Endothelial cell of umbilical vein (primary cell): ENCODE data around the gene SUMF1. TPM values are rescaled to one million over a fixed set of nuclear protein-coding genes. Genes with fewer than 3 reads are reported as not detected.

Experiments
- BruUV-seq: library from RNA; stranded (reverse); fragments of 400-500 nt; replicated peaks from 2 replicates; lab custom pipeline; 2021; lab: Mats Ljungman, UMichigan
- CTCF ChIA-PET: fragments of 300-600, 350-600 bp; sonication (Branson Sonifier 250); formaldehyde crosslinking; loops from one replicate; lab custom pipeline; 2021; ENCODE audit warnings: antibody characterized with exemption, inconsistent platforms; lab: Charles Lee
- POLR2A ChIA-PET: fragments of 300-600, 350-600 bp; sonication (Branson Sonifier 250); formaldehyde crosslinking; loops from one replicate; lab custom pipeline; 2021; ENCODE audit warnings: antibody characterized with exemption, inconsistent platforms; lab: Charles Lee
- DNase-seq: peaks from one replicate; pipeline ENCODE4 v3.0.0-alpha.2; 2011; ENCODE audit warnings: low read depth, low spot score
- FAIRE-seq: peaks from 2 replicates; lab custom pipeline; 2011; peaks lifted over from hg19 to GRCh38; lab: Jason Lieb, UNC
- H2AFZ ChIP-seq: 2 replicates; pipeline ENCODE4 v1.6.0; 2012; ENCODE audit warnings: low read depth, low read length, control low read depth, inconsistent platforms
- H3K27ac ChIP-seq: 2 replicates; pipeline ENCODE4 v1.5.1; 2011; ENCODE audit warnings: low read depth, mild to moderate bottlenecking, control low read depth, low read length, moderate library complexity; ENCODE audit not compliant: insufficient read depth
- H3K27me3 ChIP-seq, 2 experiments: 2 replicates each; pipeline versions ENCODE4 v1.6.0 to v1.6.1; 2011; ENCODE audit warnings: low read length in 2 of 2, mixed read lengths in 1 of 2; ENCODE audit not compliant: control insufficient read depth in 2 of 2, insufficient read depth in 2 of 2
- H3K36me3 ChIP-seq, 2 experiments: 2 replicates in 1 of 2; 3 replicates in 1 of 2; pipeline ENCODE4 v1.5.1; 2011; ENCODE audit warnings: low read length in 2 of 2, mild to moderate bottlenecking in 1 of 2, moderate library complexity in 1 of 2; ENCODE audit not compliant: control insufficient read depth in 2 of 2, insufficient read depth in 2 of 2; ENCODE audit errors: extremely low read depth in 1 of 2
- H3K4me1 ChIP-seq: 3 replicates; pipeline ENCODE4 v1.5.1; 2011; ENCODE audit warnings: mild to moderate bottlenecking, low read length; ENCODE audit not compliant: control insufficient read depth, insufficient read depth; ENCODE audit errors: extremely low read depth
- H3K4me2 ChIP-seq: 2 replicates; pipeline ENCODE4 v1.6.1; 2011; ENCODE audit warnings: low read length, control low read depth, mixed read lengths; ENCODE audit not compliant: insufficient read depth
- H3K4me3 ChIP-seq, 3 experiments: fragments of 200-600 bp in 1 of 3; sonication (generic), shearing (Covaris generic) in 1 of 3; replicated peaks in 1 of 3; 2 replicates each; pipeline ENCODE4 v1.5.1; 2011 to 2016; ENCODE audit warnings: control low read depth in 3 of 3, low read length in 3 of 3, mild to moderate bottlenecking in 2 of 3, inconsistent platforms in 1 of 3, low read depth in 1 of 3, moderate library complexity in 1 of 3; ENCODE audit not compliant: insufficient read depth in 1 of 3
- H3K79me2 ChIP-seq: 2 replicates; pipeline ENCODE4 v1.6.0; 2012; ENCODE audit warnings: low read length, inconsistent platforms; ENCODE audit not compliant: control insufficient read depth, insufficient read depth
- H3K9ac ChIP-seq: replicated peaks from 2 replicates; pipeline ENCODE3; 2011; ENCODE audit warnings: low read length, control low read depth; ENCODE audit not compliant: insufficient read depth; ENCODE audit errors: extremely low read depth
- H3K9me1 ChIP-seq: replicated peaks from 3 replicates; pipeline ENCODE4 v1.6.0; 2011; ENCODE audit warnings: mild to moderate bottlenecking, low read length; ENCODE audit not compliant: control insufficient read depth, insufficient read depth; ENCODE audit errors: extremely low read depth
- H3K9me3 ChIP-seq: replicated peaks from 2 replicates; pipeline ENCODE4 v1.5.1; 2012; ENCODE audit warnings: low read length, inconsistent platforms; ENCODE audit not compliant: control insufficient read depth, insufficient read depth
- H4K20me1 ChIP-seq: replicated peaks from 2 replicates; pipeline ENCODE3; 2011; ENCODE audit warnings: mild to moderate bottlenecking, low read length; ENCODE audit not compliant: control insufficient read depth, insufficient read depth; ENCODE audit errors: extremely low read depth
- EZH2 ChIP-seq: IDR thresholded peaks from 2 replicates; pipeline ENCODE4 v1.6.1; 2012; ENCODE audit warnings: borderline replicate concordance, low read depth, mild to moderate bottlenecking, moderate library complexity, low read length, inconsistent platforms; ENCODE audit not compliant: severe bottlenecking
- FOS ChIP-seq: IDR thresholded peaks from 2 replicates; pipeline ENCODE4 v1.6.1; 2011; ENCODE audit warnings: mild to moderate bottlenecking, low read length, moderate library complexity, borderline replicate concordance; ENCODE audit not compliant: insufficient read depth
- JUN ChIP-seq: IDR thresholded peaks from 2 replicates; pipeline ENCODE4 v1.6.1; 2011; ENCODE audit warnings: borderline replicate concordance, low read depth; ENCODE audit not compliant: insufficient read length, insufficient read depth
- MAX ChIP-seq: IDR thresholded peaks from 2 replicates; pipeline ENCODE4 v1.6.1; 2011; ENCODE audit not compliant: insufficient read depth, insufficient read length
- POLR2AphosphoS5 ChIP-seq: IDR thresholded peaks from 2 replicates; pipeline ENCODE4 v1.6.1; 2012; ENCODE audit warnings: low read depth, mild to moderate bottlenecking, control low read depth, low read length, moderate library complexity; ENCODE audit not compliant: insufficient read depth
- dilution Hi-C: fragments of 300-500 bp; cut with MboI; formaldehyde crosslinking; loops from one replicate; pipeline ENCODE4 v1.15.0; 2019; ENCODE audit warnings: low sequenced_read_pairs; ENCODE audit not compliant: extremely low pct_ligation_motif_present
- intact Hi-C: fragments of 100-400 bp; cut with micrococcal nuclease; formaldehyde crosslinking; loops from one replicate; pipeline ENCODE4 v1.10.0; 2022
- polyA plus RNA-seq, 4 experiments: library from polyadenylated mRNA; depleted of rRNA in 3 of 4; stranded (reverse) in 3 of 4; unstranded in 1 of 4; fragments of >200 nt; gene quantifications; 2 replicates each; pipeline versions ENCODE4 v1.2.1 to v1.2.3, GENCODE V29; 2011 to 2012; ENCODE audit warnings: missing spikeins in 1 of 4
- total RNA-seq: library from RNA; stranded (reverse); gene quantifications from 2 replicates; pipeline ENCODE4 v1.2.3, GENCODE V29; 2021
- TF ChIP-seq, protein P1 (sequence below), 2 donors: IDR thresholded peaks; 1 replicate in 1 of 2; 2 replicates in 1 of 2; pipeline ENCODE4 v1.5.1; 2011; ENCODE audit warnings: low read length in 2 of 2, mild to moderate bottlenecking in 2 of 2, moderate library complexity in 2 of 2, control low read depth in 1 of 2, inconsistent platforms in 1 of 2, low read depth in 1 of 2; ENCODE audit not compliant: insufficient read depth in 1 of 2; ENCODE audit errors: extremely low read depth in 1 of 2

Gene SUMF1
- total and polyA plus RNA-seq, 2 donors (not counting 3 experiments of a cell fraction or from before 2014, with no cell fraction given) = 31.5 to 46.8 TPM

DNA sequence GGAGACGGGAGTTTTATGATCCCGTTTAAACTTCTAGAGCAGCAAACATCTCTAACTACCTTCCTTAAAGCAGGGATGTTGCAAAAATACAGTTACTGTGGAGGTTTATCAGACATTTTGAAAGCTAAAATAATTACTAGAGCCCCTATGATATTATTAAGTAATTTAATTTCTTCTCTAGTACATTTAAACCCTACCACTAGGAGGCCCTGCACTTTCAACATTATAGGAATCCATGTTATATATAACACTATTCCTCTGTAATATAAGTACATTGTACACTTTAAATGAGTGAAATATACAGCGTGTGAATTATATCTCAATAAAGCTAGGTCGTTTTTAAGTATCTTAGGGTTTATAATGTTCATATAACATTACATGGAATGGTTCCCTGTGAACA, 152.4 kb downstream of the SUMF1 start:
- CTCF ChIA-PET = interaction anchor here (0.6 to 2.3 kb wide), 8 partner anchors 8 to 319 kb away, joined by 3 to 13 read pairs (median 4); no protein-coding TSS in a partner anchor
- H3K9ac ChIP-seq = no peak overlapping the region
- H3K27me3 ChIP-seq = no peaks in the 10 kb centered on the region
- no peak overlapping the region for H2AFZ ChIP-seq
- H3K4me2 ChIP-seq = no peak overlapping the region
- H3K9me3 ChIP-seq = no peaks in the 10 kb centered on the region
- POLR2A ChIA-PET = no interaction called here
- no peak overlapping the region for H3K27ac ChIP-seq
- TF ChIP-seq FOS = no peak
- TF ChIP-seq JUN = no peak
- TF ChIP-seq, protein P1, sequence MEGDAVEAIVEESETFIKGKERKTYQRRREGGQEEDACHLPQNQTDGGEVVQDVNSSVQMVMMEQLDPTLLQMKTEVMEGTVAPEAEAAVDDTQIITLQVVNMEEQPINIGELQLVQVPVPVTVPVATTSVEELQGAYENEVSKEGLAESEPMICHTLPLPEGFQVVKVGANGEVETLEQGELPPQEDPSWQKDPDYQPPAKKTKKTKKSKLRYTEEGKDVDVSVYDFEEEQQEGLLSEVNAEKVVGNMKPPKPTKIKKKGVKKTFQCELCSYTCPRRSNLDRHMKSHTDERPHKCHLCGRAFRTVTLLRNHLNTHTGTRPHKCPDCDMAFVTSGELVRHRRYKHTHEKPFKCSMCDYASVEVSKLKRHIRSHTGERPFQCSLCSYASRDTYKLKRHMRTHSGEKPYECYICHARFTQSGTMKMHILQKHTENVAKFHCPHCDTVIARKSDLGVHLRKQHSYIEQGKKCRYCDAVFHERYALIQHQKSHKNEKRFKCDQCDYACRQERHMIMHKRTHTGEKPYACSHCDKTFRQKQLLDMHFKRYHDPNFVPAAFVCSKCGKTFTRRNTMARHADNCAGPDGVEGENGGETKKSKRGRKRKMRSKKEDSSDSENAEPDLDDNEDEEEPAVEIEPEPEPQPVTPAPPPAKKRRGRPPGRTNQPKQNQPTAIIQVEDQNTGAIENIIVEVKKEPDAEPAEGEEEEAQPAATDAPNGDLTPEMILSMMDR (IDR thresholded peaks at IDR 0.05; ENCODE audit: extremely low read depth in 1 of 2, insufficient read depth in 1 of 2, low read depth in 1 of 2, low read length in 2 of 2) = peak; percentile 8 to 11
- H3K4me3 ChIP-seq = no peak overlapping the region
- dilution Hi-C loops = no loop called here
- FAIRE-seq (no peak), DNase-seq (no peak)
- no peaks in the 10 kb centered on the region for H4K20me1 ChIP-seq
- H3K36me3 ChIP-seq = peaks cover 1 to 4% of the 10 kb centered on the region in 2 experiments
- peaks cover 14% of the 10 kb centered on the region for H3K4me1 ChIP-seq
- no TSS peak for BruUV-seq
- no peaks in the 10 kb centered on the region for H3K9me1 ChIP-seq
- H3K79me2 ChIP-seq = no peaks in the 10 kb centered on the region
- intact Hi-C loops = loop anchor here (1.0 kb wide), 1 partner anchor 319 kb away; no protein-coding TSS in a partner anchor

- no peaks in the 10 kb centered on the region for H3K79me2 ChIP-seq
- no peaks in the 10 kb centered on the region for H4K20me1 ChIP-seq
- DNase-seq = peak; percentile 43
- H3K4me3 ChIP-seq = no peak overlapping the region
- peak; percentile 24 for FAIRE-seq
- ChIA-PET POLR2A (no interaction called here), CTCF (interaction anchor here (1.6 kb wide), 1 partner anchor 37 kb away, joined by 3 read pairs; no protein-coding TSS in a partner anchor)
- peaks cover 1 to 4% of the 10 kb centered on the region in 2 experiments for H3K36me3 ChIP-seq
- dilution Hi-C loops (no loop called here), intact Hi-C loops (loop anchor here (1.0 kb wide), 1 partner anchor 320 kb away; no protein-coding TSS in a partner anchor)
- TSS peak; percentile 43 for BruUV-seq
- H3K9me3 ChIP-seq = no peaks in the 10 kb centered on the region
- H3K4me1 ChIP-seq = peaks cover 14% of the 10 kb centered on the region
- H3K9me1 ChIP-seq = no peaks in the 10 kb centered on the region
- H3K4me2 ChIP-seq = no peak overlapping the region
- TF ChIP-seq MAX = no peak
- TF ChIP-seq, protein P1 (IDR thresholded peaks at IDR 0.05; ENCODE audit: extremely low read depth in 1 of 2, insufficient read depth in 1 of 2, low read depth in 1 of 2, low read length in 2 of 2) = no peak
- peak; percentile 16 for TF ChIP-seq POLR2AphosphoS5
- peak; percentile 60 for TF ChIP-seq FOS
- TF ChIP-seq EZH2 = no peak
- H3K27me3 ChIP-seq = no peaks in the 10 kb centered on the region
- H3K9ac ChIP-seq = no peak overlapping the region
- no peak overlapping the region for H3K27ac ChIP-seq
- no peak overlapping the region for H2AFZ ChIP-seq
Measured at GRCh38 chr3:4313606-4314293, 153.3 kb downstream of the SUMF1 start.
